GM18907 (cell line): Measurements from ENCODE around the gene PRDM5.
"Not testable (repeated sequence)": the region's sequence is repeated elsewhere in the genome, so short reads cannot be mapped to it uniquely, and the experiment has no call there.

Experiments
- ATAC-seq: cut with Tn5 transposase; IDR thresholded peaks from one replicate; pipeline ENCODE4 v1.9.1; 2021; ENCODE audit warnings: mild to moderate bottlenecking, moderate library complexity; ENCODE audit not compliant: unreplicated experiment

Gene PRDM5

DNA sequence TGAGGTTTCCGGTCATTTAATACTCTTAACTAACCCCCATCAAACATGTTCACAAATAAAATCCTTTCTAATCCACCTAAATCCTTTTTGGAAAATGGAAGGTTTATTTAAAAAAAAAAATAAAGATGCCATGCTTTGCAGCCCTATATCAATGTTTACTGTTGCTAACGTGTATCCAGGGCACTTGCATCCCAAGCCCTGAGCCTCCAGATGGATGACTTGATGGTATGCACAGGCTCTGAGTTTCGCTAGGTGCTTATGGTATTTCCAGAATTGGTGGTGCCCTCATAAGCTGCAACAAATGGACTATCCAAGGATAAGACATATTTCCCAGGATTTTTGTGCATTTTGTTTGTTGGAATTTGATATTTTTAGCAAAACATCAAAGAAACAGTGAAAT, 257.7 kb downstream of the PRDM5 start:
- no peak for ATAC-seq

DNA sequence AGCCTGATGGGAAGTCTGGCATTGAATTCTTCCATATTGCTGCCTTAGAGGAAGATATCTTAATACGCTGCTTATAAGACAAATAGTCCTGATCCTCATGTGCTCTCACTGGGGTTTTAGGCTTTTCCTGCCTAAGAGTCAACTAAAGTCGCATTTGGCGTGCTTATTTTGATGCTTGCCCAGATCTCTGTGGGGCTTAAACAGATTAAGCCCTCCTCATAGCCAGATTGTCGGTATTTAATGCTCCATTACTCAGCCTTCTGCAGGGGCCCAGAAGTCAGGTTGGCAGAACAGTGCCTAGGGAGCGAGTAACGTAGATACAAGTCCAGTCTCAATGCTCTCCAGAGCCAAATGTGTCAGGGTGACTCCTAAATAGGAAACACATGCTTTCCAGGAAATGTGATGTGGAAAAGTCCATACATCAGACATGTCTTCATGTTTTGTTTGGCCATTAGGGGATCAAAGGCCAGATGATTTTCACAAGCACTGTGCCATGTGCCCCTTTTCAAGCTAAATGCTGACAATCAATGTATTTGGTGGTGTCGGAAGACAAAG, 262.8 kb downstream of the PRDM5 start:
- no peak for ATAC-seq

DNA sequence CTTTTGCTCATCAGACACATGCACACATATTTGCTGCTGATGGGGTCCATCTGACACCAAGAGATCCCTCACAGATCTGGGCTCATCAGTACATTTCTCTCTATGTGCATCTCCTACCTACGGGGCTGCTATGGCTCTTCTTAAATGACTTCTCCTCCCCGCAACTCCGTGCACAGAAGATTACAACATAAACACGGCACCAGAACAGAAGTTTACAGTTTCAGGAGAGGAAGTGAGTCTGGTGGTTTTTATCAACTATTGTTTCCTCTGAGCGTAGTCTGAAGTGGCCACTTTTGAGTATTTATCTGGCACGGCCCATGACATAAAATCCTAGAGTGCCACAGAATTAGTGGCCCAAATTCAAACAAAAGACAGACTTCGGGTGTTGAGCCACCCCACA, 263.8 kb downstream of the PRDM5 start:
- ATAC-seq: no peak

DNA sequence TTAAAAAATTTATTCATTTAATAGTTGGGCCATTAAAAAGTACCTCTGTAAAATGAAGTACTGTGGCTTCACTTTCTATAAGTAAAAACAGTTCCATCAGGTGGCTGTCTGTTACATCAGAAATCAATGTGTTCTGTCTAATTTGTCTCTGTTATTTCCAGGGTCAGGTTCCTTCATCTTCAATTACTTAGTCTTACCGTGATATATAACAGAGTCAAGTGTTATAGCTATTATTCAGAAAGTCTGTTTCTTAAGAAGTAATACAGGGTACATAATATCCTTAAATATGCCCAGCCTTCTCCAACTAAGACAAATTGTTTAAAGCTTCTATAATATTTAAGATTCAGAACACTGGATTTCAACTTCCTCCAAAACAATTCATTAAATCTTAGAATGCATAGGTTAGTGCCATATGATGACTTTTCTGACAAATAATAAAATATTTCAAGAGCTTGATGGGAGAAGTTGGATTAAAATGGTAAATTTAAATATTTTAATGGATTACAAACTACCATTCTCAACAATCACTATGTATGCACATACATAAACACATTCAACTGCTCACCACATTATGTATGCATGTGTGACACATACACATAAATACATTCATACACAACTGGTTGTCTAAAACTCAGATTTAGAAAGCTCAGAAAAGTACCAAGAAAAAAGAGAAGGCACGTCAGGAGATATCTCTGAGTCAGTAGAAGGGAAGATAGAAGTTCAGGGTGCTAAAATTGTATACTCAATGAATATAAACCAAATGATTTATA, 268.5 kb downstream of the PRDM5 start:
- no peak for ATAC-seq

DNA sequence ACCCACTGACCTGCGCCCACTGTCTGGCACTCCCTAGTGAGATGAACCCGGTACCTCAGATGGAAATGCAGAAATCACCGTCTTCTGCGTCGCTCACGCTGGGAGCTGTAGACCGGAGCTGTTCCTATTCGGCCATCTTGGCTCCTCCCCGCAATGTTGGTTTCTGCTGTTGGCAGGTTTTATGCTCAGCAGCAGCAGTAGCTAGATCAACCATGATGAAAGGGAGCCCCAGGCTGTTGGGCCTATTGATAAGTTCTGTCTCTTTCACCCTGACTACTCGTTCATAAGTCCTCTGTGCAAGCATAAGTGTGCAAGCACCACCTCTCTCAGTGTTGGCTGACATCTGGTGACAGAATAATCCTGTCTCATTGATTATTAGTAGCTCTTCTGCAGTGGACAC, 274.2 kb downstream of the PRDM5 start:
- ATAC-seq: not testable (repeated sequence)
